ENCODE measurements around the gene PYCR2.
"Not testable (repeated sequence)": the region's sequence is repeated elsewhere in the genome, so short reads cannot be mapped to it uniquely, and the experiment has no call there.

The PYCR2 gene

GRCh38 chr1:225936523-225936922, 12.5 kb upstream of the PYCR2 start:
- no peak overlapping the region for H3K4me3 ChIP-seq (ENCODE audit: low read length)
- no peak for TF ChIP-seq CTCF (IDR thresholded peaks at IDR 0.05; ENCODE audit: insufficient read depth, low read depth, low read length, missing control alignments)
- no peak for DNase-seq (ENCODE audit: low read depth)

- H3K4me3 ChIP-seq (ENCODE audit: low read length) = not testable (repeated sequence)
- peak; percentile 82 for DNase-seq (ENCODE audit: low read depth)
Observed at GRCh38 chr1:225936086-225936485, 12.0 kb upstream of the PYCR2 start.

GRCh38 chr1:225934711-225935110, 10.7 kb upstream of the PYCR2 start:
- no peak for TF ChIP-seq CTCF (IDR thresholded peaks at IDR 0.05; ENCODE audit: insufficient read depth, low read depth, low read length, missing control alignments)
- no peak for DNase-seq (ENCODE audit: low read depth)
- no peak overlapping the region for H3K4me3 ChIP-seq (ENCODE audit: low read length)

GRCh38 chr1:225933072-225933471, 9.0 kb upstream of the PYCR2 start:
- H3K4me3 ChIP-seq (ENCODE audit: low read length) = no peak overlapping the region
- TF ChIP-seq CTCF (IDR thresholded peaks at IDR 0.05; ENCODE audit: insufficient read depth, low read depth, low read length, missing control alignments) = no peak
- DNase-seq (ENCODE audit: low read depth) = peak; percentile 87

- H3K4me3 ChIP-seq (ENCODE audit: low read length) = no peak overlapping the region
- no peak for DNase-seq (ENCODE audit: low read depth)
- TF ChIP-seq CTCF (IDR thresholded peaks at IDR 0.05; ENCODE audit: insufficient read depth, low read depth, low read length, missing control alignments) = no peak
Observed at GRCh38 chr1:225931270-225932136, 7.5 kb upstream of the PYCR2 start.

GRCh38 chr1:225930566-225930965, 6.5 kb upstream of the PYCR2 start:
- DNase-seq (ENCODE audit: low read depth) = no peak
- H3K4me3 ChIP-seq (ENCODE audit: low read length) = no peak overlapping the region
- TF ChIP-seq CTCF (IDR thresholded peaks at IDR 0.05; ENCODE audit: insufficient read depth, low read depth, low read length, missing control alignments) = no peak

- H3K4me3 ChIP-seq (ENCODE audit: low read length); DNase-seq (ENCODE audit: low read depth): not testable (repeated sequence)
Observed at GRCh38 chr1:225929462-225929861, 5.4 kb upstream of the PYCR2 start.
